HG03039 (cell line): Measurements from ENCODE around the gene LTN1.
"Not testable (repeated sequence)": the region's sequence is repeated elsewhere in the genome, so short reads cannot be mapped to it uniquely, and the experiment has no call there.

Experiments used
- ATAC-seq: cut with Tn5 transposase; IDR thresholded peaks from one replicate; pipeline ENCODE4 v1.9.1; 2021; ENCODE audit warnings: mild to moderate bottlenecking, moderate library complexity; ENCODE audit not compliant: unreplicated experiment

The LTN1 gene

DNA sequence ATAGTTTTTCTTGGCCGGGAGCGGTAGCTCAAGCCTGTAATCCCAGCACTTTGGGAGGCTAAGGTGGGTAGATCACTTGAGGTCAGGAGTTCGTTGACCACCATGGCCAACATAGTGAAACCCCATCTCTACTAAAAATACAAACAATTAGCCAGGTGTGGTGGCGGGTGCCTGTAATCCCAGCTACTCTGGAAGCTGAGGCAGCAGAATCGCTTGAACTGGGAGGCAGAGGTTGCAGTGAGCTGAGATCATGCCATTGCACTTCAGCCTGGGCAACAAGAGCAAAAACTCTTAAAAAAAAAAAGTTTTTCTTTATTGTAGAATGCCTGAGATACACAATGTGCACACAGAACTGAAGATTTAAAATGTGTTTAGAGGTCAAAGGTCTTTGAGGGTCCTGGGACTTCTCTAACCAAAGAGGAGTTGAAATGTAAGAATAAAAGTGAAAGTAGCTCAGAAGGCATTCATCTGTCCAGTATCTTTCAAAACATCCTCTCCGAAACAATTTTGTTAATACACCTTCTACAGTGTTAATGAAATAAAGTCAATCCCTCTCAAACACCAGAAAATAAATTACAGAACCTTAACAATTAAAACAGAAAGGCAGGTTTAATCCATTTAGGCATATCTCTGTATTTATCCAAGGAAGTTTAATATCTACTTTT is 60.8 kb downstream of the LTN1 start:
- not testable (repeated sequence) for ATAC-seq

DNA sequence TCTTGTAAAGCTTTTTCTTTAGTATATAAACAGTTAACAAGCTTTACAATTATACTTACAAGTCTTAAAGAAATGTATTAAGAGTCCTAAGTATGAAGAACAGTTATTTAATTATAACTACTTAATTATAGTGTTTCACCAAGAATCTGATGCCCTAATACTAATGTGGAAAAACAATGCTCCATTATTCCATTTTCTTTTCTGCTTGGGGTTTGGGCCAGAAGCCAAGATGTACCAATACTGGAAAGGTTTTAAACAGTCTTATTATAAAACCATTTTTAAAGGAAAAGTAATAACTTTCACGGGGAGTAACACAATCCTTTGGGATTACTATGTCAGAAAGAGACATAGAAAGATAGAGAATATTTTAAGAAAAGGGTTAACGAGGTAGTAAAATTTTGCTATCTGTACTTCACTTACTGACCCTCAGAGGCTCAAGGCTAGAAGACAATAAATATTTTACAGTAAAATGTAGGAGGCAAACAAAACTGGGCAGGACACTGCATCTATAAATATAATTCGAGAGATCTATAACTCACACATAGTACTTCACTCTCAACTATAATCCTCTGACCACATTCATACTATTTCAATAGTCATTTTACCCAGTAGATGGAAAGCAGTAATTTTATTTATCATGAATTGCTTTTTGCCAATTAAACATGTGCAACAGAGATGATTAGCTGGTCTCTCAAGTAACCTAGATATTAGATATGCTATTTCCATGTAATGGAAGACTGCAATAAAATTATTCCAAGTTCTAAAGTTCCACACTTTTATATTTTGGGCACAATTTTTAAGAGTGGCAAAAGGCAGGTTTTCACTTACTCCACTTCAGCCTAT is 63.9 kb downstream of the LTN1 start:
- no peak for ATAC-seq

- no peak for ATAC-seq
Measured at GRCh38 chr21:28927130-28927529, 65.5 kb downstream of the LTN1 start.

DNA sequence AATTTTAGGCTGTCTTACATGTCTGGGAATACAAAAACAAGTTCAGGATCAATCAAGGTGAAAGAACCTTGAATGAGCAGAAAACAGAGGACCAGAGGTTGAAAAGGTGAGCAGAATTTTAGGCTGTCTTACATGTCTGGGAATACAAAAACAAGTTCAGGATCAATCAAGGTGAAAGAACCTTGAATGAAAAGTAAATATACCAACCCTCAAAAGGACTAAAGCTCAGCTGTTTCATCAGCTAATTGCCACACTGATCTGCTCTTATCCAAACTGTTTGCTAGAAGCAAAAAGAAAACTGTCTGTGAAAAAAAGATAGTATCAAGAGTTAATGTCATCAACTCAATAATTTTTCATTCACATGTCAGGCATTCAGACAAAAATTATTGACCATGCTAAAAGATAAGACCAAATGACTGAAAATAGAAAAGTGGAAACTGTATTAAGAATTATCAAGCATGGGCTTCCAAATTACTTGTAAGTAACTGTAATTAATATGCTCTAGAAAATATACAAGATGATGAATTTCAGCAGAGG is 69.2 kb downstream of the LTN1 start:
- no peak for ATAC-seq

DNA sequence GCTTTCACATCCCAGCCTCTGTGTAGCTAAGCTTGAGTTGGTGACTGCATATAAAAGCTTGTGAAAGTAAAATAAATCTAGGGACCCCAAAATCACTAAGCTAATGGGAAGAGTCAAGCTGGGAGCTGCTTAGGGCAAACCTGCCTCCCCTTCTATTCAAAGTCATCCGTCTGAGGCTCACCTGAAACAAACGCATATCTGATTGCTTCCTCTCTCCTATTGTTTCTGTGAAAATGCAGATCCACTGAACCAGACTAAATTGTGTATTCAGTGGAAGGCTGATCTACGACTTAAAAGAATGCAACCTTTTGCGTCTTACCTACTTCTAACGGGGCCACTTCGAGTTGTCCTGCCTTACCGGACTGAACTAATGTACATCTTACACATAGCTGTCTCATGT is 70.3 kb downstream of the LTN1 start:
- ATAC-seq: no peak

GRCh38 chr21:28916150-28916893 is 76.4 kb downstream of the LTN1 start:
- no peak for ATAC-seq

DNA sequence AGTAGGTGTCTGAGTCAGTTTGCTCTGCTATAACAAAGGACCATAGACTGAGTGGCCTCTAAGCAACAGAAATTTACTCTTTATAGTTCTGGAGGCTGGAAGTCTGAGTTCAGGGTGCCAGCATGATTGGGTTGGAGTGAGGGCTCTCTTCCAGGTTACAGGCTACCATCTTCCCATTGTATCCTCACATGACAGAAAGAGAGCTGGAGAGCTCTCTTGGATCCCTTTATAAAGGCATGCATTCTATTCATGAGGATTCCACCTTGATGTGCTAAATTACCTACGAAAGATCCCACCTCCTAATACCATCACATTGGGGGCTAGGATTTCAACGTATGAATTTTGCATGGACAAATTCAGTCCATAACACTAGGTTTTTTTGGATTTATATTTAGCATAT is 79.6 kb downstream of the LTN1 start:
- no peak for ATAC-seq

- ATAC-seq: no peak
Measured at GRCh38 chr21:28910280-28910887, 82.3 kb downstream of the LTN1 start.

- no peak for ATAC-seq
Measured at GRCh38 chr21:28908351-28908750, 84.3 kb downstream of the LTN1 start.

GRCh38 chr21:28906841-28907240 is 85.8 kb downstream of the LTN1 start:
- ATAC-seq: no peak

- ATAC-seq: no peak
Measured at GRCh38 chr21:28906236-28906635, 86.4 kb downstream of the LTN1 start.

DNA sequence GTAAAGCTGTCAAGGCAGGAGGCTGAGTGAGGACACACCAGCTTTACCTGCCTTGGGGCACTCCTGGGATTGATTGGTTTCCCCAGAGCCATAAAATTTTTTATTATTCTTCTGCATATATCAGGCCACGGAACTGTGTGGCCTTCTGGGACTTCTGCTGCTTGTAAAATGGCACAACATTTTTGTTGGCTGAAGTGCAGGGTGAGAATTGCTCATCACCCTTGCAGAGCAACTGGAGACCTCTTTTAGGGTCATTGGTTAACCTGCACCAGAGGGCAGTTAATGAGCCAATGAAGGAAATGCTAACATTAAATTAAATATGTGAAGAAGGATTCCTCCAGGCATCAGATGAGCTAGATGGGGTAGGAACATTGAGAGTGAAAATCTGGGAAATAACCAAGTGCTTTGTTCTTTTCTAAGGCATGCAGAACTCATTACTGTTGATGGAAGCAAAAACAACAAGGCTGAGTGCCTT is 87.7 kb downstream of the LTN1 start:
- ATAC-seq: no peak

- ATAC-seq: no peak
Measured at GRCh38 chr21:28903448-28903847, 89.2 kb downstream of the LTN1 start.

- no peak for ATAC-seq
Measured at GRCh38 chr21:28900481-28900880, 92.2 kb downstream of the LTN1 start.

DNA sequence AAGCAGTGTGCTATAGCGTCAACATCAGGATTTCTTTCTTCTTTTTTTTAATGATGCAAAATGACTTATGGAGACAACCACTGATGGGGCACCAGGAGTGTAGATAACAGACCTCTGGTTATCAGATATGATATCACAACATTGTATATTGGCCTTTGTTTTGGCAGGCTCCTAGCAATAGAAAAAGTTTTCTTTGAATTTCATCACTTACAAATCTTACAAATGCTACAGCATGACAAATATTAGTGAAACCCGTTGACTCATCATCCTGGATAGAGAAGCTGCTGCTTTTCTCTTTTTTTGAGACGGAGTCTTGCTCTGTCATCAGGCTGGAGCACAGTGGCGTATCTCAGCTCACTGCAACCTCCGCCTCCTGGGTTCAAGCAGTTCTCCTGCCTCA is 92.9 kb downstream of the LTN1 start:
- ATAC-seq: no peak

- no peak for ATAC-seq
Measured at GRCh38 chr21:28899220-28899619, 93.5 kb downstream of the LTN1 start.

DNA sequence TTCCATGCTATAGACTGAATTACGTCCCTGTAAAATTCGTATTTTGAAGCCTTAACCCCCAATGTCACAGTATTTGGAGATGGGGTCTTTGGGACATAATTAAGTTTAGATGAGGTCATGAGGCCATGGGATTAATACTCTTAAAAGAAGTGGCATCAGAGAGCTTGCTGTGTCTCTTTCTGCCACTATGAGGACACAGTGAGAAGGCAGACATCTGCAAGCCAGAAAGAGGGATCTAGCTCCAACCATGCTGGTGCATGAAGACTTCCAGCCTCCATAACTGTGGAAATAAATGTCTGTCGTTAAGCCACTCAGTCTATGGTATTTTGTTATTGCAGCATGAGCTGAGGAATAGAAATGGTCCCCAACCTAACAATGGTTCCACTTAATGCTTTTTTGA is 99.0 kb downstream of the LTN1 start:
- ATAC-seq: no peak

- ATAC-seq: no peak
Measured at GRCh38 chr21:28892199-28893111, 100.2 kb downstream of the LTN1 start.

DNA sequence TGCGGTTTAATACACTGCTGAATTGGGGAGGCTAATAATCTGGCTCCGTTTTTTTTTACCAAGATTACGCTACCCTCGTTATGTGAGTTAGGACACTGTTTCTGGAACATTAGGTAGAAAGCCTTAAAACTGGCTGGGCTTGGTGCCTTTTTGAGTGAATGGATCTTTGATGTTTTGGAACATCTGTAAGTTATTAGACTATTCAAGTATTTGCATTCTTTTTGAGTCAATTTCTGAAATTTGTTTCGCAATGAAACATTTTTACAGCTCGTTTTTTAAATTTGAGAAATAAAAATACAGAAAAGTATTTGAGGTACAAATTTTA is 106.9 kb downstream of the LTN1 start:
- no peak for ATAC-seq
